ENCODE results near the gene ABCC9.

- TF ChIP-seq CTCF (conservative IDR thresholded peaks at IDR 0.05) (no peak), EZH2 (IDR thresholded peaks at IDR 0.05; ENCODE audit: low read depth) (no peak)
Observed at GRCh38 chr12:21942377-21942703, 1.1 kb upstream of the ABCC9 start.
